SU-DHL-6 (cell line): ENCODE results near the gene D2HGDH.

ENCODE experiments used
- EZH2phosphoT487 ChIP-seq: fragments of 200-600 bp; sonication (generic), shearing (Covaris generic); conservative IDR thresholded peaks from 2 replicates; pipeline ENCODE4 v1.6.1; 2018; ENCODE audit warnings: mild to moderate bottlenecking, antibody characterized with exemption, low read length, moderate library complexity, mixed read lengths
- TF ChIP-seq, protein P1 (sequence below): fragments of 200-600 bp; sonication (generic); IDR thresholded peaks from one replicate; pipeline ENCODE4 v1.5.1; 2017; ENCODE audit warnings: antibody characterized with exemption, mild to moderate bottlenecking, low read length, moderate library complexity; ENCODE audit not compliant: insufficient read depth, poor library complexity, severe bottlenecking

DNA sequence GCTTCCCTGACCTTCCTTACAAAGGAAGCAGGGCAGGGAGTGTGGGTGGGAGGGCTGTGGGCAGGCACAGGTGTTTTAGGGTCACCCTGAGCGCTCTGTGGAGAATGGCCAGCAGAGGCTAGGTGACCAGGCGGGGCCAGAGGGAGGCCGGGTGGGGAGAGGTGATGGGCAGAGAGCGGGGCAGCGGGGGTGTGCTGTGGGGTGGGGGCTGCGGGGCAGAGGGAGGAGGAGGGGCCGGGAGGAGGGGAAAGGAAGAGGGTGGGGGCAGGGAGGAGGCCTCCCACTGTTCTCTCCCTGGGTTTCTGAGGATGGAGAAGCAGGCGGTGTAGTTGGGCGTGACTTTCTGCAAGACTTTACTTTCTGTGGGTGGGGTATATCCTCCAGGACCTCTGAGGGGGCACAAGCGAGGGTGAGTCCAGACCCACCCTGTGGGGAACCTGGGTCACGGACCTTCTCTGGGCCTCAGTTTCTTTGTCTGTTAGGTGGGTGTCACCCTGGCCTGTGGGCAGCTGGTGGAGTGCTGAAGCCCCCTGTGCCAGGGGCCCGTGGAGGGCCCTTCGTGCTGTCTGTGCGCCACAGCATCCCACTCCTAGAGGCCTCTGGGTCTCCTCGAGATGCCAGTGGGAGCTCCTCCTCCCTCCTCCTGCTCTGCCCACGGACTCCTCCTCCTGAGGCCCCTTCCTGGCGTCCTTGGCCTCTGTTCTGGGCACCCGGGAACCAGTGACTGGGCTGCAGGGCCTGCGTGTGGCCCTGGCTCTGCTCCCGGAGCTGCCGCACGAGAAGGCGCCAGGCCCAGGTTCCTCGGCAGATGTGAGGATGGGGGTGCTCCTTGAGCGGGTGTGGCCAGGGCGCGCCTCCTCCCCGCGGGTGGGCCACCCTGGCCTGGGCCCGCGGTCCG, 68.2 kb downstream of the D2HGDH start:
- TF ChIP-seq, protein P1, sequence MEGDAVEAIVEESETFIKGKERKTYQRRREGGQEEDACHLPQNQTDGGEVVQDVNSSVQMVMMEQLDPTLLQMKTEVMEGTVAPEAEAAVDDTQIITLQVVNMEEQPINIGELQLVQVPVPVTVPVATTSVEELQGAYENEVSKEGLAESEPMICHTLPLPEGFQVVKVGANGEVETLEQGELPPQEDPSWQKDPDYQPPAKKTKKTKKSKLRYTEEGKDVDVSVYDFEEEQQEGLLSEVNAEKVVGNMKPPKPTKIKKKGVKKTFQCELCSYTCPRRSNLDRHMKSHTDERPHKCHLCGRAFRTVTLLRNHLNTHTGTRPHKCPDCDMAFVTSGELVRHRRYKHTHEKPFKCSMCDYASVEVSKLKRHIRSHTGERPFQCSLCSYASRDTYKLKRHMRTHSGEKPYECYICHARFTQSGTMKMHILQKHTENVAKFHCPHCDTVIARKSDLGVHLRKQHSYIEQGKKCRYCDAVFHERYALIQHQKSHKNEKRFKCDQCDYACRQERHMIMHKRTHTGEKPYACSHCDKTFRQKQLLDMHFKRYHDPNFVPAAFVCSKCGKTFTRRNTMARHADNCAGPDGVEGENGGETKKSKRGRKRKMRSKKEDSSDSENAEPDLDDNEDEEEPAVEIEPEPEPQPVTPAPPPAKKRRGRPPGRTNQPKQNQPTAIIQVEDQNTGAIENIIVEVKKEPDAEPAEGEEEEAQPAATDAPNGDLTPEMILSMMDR, result no peak
- no peak for TF ChIP-seq EZH2phosphoT487
